ENCODE measurements around the gene HOXC11.
A peak's percentile ranks its signal among the peaks of the same experiment; 100 is the strongest.

HOXC11 gene

GRCh38 chr12:53960187-53961024, 12.5 kb upstream of the HOXC11 start:
- no peaks in the 10 kb centered on the region for H3K9me3 ChIP-seq (ENCODE audit: control insufficient read depth, insufficient read depth, low read length)
- no peaks in the 10 kb centered on the region for H3K36me3 ChIP-seq (ENCODE audit: insufficient read depth, low read length)
- H3K4me1 ChIP-seq (ENCODE audit: insufficient read depth, low read length) = peaks cover 4% of the 10 kb centered on the region; the same call in 1 of the 2 replicates
- H3K9ac ChIP-seq (ENCODE audit: low read depth, low read length) = no peak overlapping the region

- Histone ChIP-seq H3K4me1 (ENCODE audit: insufficient read depth, low read length) (no peaks in the 10 kb centered on the region), H3K36me3 (ENCODE audit: insufficient read depth, low read length) (no peaks in the 10 kb centered on the region), H3K9me3 (ENCODE audit: control insufficient read depth, insufficient read depth, low read length) (no peaks in the 10 kb centered on the region), H3K9ac (ENCODE audit: low read depth, low read length) (no peak overlapping the region)
Observed at GRCh38 chr12:53961025-53961761, 11.7 kb upstream of the HOXC11 start.

GRCh38 chr12:53963005-53963404, 9.9 kb upstream of the HOXC11 start:
- no peaks in the 10 kb centered on the region for H3K9me3 ChIP-seq (ENCODE audit: control insufficient read depth, insufficient read depth, low read length)
- no peak overlapping the region for H3K9ac ChIP-seq (ENCODE audit: low read depth, low read length)
- no peaks in the 10 kb centered on the region for H3K36me3 ChIP-seq (ENCODE audit: insufficient read depth, low read length)
- no peaks in the 10 kb centered on the region for H3K4me1 ChIP-seq (ENCODE audit: insufficient read depth, low read length)

- Histone ChIP-seq H3K9me3 (ENCODE audit: control insufficient read depth, insufficient read depth, low read length) (no peaks in the 10 kb centered on the region), H3K4me1 (ENCODE audit: insufficient read depth, low read length) (no peaks in the 10 kb centered on the region), H3K36me3 (ENCODE audit: insufficient read depth, low read length) (no peaks in the 10 kb centered on the region), H3K9ac (ENCODE audit: low read depth, low read length) (no peak overlapping the region)
Observed at GRCh38 chr12:53963434-53964314, 9.3 kb upstream of the HOXC11 start.

GRCh38 chr12:53964315-53964713, 8.6 kb upstream of the HOXC11 start:
- H3K4me1 ChIP-seq (ENCODE audit: insufficient read depth, low read length) = no peaks in the 10 kb centered on the region
- H3K9me3 ChIP-seq (ENCODE audit: control insufficient read depth, insufficient read depth, low read length) = no peaks in the 10 kb centered on the region
- H3K9ac ChIP-seq (ENCODE audit: low read depth, low read length) = no peak overlapping the region
- H3K36me3 ChIP-seq (ENCODE audit: insufficient read depth, low read length) = no peaks in the 10 kb centered on the region

GRCh38 chr12:53965281-53966084, 7.4 kb upstream of the HOXC11 start:
- H3K9me3 ChIP-seq (ENCODE audit: control insufficient read depth, insufficient read depth, low read length) = no peaks in the 10 kb centered on the region
- peak overlapping the region; percentile 26; the same call in 1 of the 2 replicates for H3K9ac ChIP-seq (ENCODE audit: low read depth, low read length)
- H3K4me1 ChIP-seq (ENCODE audit: insufficient read depth, low read length) = no peaks in the 10 kb centered on the region
- H3K36me3 ChIP-seq (ENCODE audit: insufficient read depth, low read length) = no peaks in the 10 kb centered on the region

- Histone ChIP-seq H3K9me3 (ENCODE audit: control insufficient read depth, insufficient read depth, low read length) (no peaks in the 10 kb centered on the region), H3K4me1 (ENCODE audit: insufficient read depth, low read length) (no peaks in the 10 kb centered on the region), H3K9ac (ENCODE audit: low read depth, low read length) (peak overlapping the region; percentile 26; the same call in 1 of the 2 replicates), H3K36me3 (ENCODE audit: insufficient read depth, low read length) (no peaks in the 10 kb centered on the region)
Observed at GRCh38 chr12:53966085-53966384, 6.9 kb upstream of the HOXC11 start.

GRCh38 chr12:53966385-53967133, 6.4 kb upstream of the HOXC11 start:
- H3K9me3 ChIP-seq (ENCODE audit: control insufficient read depth, insufficient read depth, low read length) = no peaks in the 10 kb centered on the region
- H3K36me3 ChIP-seq (ENCODE audit: insufficient read depth, low read length) = no peaks in the 10 kb centered on the region
- no peak overlapping the region for H3K9ac ChIP-seq (ENCODE audit: low read depth, low read length)
- no peaks in the 10 kb centered on the region for H3K4me1 ChIP-seq (ENCODE audit: insufficient read depth, low read length)

GRCh38 chr12:53967421-53967925, 5.5 kb upstream of the HOXC11 start:
- Histone ChIP-seq H3K36me3 (ENCODE audit: insufficient read depth, low read length) (no peaks in the 10 kb centered on the region), H3K9me3 (ENCODE audit: control insufficient read depth, insufficient read depth, low read length) (no peaks in the 10 kb centered on the region), H3K4me1 (ENCODE audit: insufficient read depth, low read length) (no peaks in the 10 kb centered on the region), H3K9ac (ENCODE audit: low read depth, low read length) (no peak overlapping the region)

- no peaks in the 10 kb centered on the region for H3K4me1 ChIP-seq (ENCODE audit: insufficient read depth, low read length)
- no peaks in the 10 kb centered on the region for H3K36me3 ChIP-seq (ENCODE audit: insufficient read depth, low read length)
- no peak overlapping the region for H3K9ac ChIP-seq (ENCODE audit: low read depth, low read length)
- no peaks in the 10 kb centered on the region for H3K9me3 ChIP-seq (ENCODE audit: control insufficient read depth, insufficient read depth, low read length)
Observed at GRCh38 chr12:53968214-53969127, 4.5 kb upstream of the HOXC11 start.

GRCh38 chr12:53969588-53970259, 3.2 kb upstream of the HOXC11 start:
- Histone ChIP-seq H3K36me3 (ENCODE audit: insufficient read depth, low read length) (no peaks in the 10 kb centered on the region), H3K9ac (ENCODE audit: low read depth, low read length) (no peak overlapping the region), H3K9me3 (ENCODE audit: control insufficient read depth, insufficient read depth, low read length) (no peaks in the 10 kb centered on the region), H3K4me1 (ENCODE audit: insufficient read depth, low read length) (no peaks in the 10 kb centered on the region)

GRCh38 chr12:53970451-53970850, 2.5 kb upstream of the HOXC11 start:
- Histone ChIP-seq H3K9me3 (ENCODE audit: control insufficient read depth, insufficient read depth, low read length) (no peaks in the 10 kb centered on the region), H3K4me1 (ENCODE audit: insufficient read depth, low read length) (no peaks in the 10 kb centered on the region), H3K9ac (ENCODE audit: low read depth, low read length) (no peak overlapping the region), H3K36me3 (ENCODE audit: insufficient read depth, low read length) (no peaks in the 10 kb centered on the region)

Measured in ES-I3 (cell line).